HG03139 (cell line): ENCODE results near the gene SLC44A5.
"Not testable (repeated sequence)": the region's sequence is repeated elsewhere in the genome, so short reads cannot be mapped to it uniquely, and the experiment has no call there.

Experiments used
- ATAC-seq: cut with Tn5 transposase; IDR thresholded peaks from one replicate; pipeline ENCODE4 v1.9.1; 2021; ENCODE audit not compliant: unreplicated experiment

The SLC44A5 gene

GRCh38 chr1:75293270-75293669 lies 317.6 kb downstream of the SLC44A5 start:
- no peak for ATAC-seq

- no peak for ATAC-seq
These were observed 318.9 kb downstream of the SLC44A5 start for GRCh38 chr1:75292013-75292412.

- ATAC-seq, result no peak
These were observed 334.5 kb downstream of the SLC44A5 start for GRCh38 chr1:75276385-75276784.

GRCh38 chr1:75275631-75276030 lies 335.3 kb downstream of the SLC44A5 start:
- no peak for ATAC-seq

GRCh38 chr1:75274920-75275506 lies 335.9 kb downstream of the SLC44A5 start:
- ATAC-seq, result no peak

GRCh38 chr1:75273110-75273509 lies 337.8 kb downstream of the SLC44A5 start:
- ATAC-seq, result no peak

GRCh38 chr1:75265792-75266191 lies 345.1 kb downstream of the SLC44A5 start:
- peak; percentile 81 for ATAC-seq

GRCh38 chr1:75264112-75264511 lies 346.8 kb downstream of the SLC44A5 start:
- ATAC-seq, result no peak

GRCh38 chr1:75263616-75264015 lies 347.3 kb downstream of the SLC44A5 start:
- ATAC-seq, result not testable (repeated sequence)

GRCh38 chr1:75261946-75262345 lies 349.0 kb downstream of the SLC44A5 start:
- not testable (repeated sequence) for ATAC-seq

GRCh38 chr1:75258351-75258750 lies 352.6 kb downstream of the SLC44A5 start:
- ATAC-seq, result no peak

- no peak for ATAC-seq
These were observed 353.5 kb downstream of the SLC44A5 start for GRCh38 chr1:75257424-75257823.

- not testable (repeated sequence) for ATAC-seq
These were observed 360.8 kb downstream of the SLC44A5 start for GRCh38 chr1:75250114-75250513.

- no peak for ATAC-seq
These were observed 365.7 kb downstream of the SLC44A5 start for GRCh38 chr1:75245239-75245638.

- no peak for ATAC-seq
These were observed 367.8 kb downstream of the SLC44A5 start for GRCh38 chr1:75243124-75243523.

GRCh38 chr1:75237316-75237715 lies 373.6 kb downstream of the SLC44A5 start:
- ATAC-seq, result no peak

- ATAC-seq, result no peak
These were observed 376.4 kb downstream of the SLC44A5 start for GRCh38 chr1:75234562-75234961.

- peak; percentile 94 for ATAC-seq
These were observed 377.5 kb downstream of the SLC44A5 start for GRCh38 chr1:75233302-75233929.

GRCh38 chr1:75220072-75220471 lies 390.8 kb downstream of the SLC44A5 start:
- ATAC-seq, result no peak

- ATAC-seq, result no peak
These were observed 396.9 kb downstream of the SLC44A5 start for GRCh38 chr1:75214017-75214416.

- ATAC-seq, result no peak
These were observed 399.3 kb downstream of the SLC44A5 start for GRCh38 chr1:75211648-75212047.

- no peak for ATAC-seq
These were observed 402.1 kb downstream of the SLC44A5 start for GRCh38 chr1:75208862-75209261.
